ENCODE measurements around the gene SMIM30. TPM values are rescaled to one million over a fixed set of nuclear protein-coding genes. Genes with fewer than 3 reads are reported as not detected.

SMIM30 gene
- total RNA-seq, 2 donors from 2014 or later = 36.2 to 45.8 TPM

- Mint-ChIP-seq H3K4me1 (no peaks in the 10 kb centered on the region), H3K27me3 (ENCODE audit: insufficient read depth) (no peaks in the 10 kb centered on the region), H3K4me3 (no peak overlapping the region), H3K36me3 (ENCODE audit: low read depth) (no peaks in the 10 kb centered on the region), H3K27ac (no peak overlapping the region), H3K9me3 (no peaks in the 10 kb centered on the region)
- Histone ChIP-seq H3K9ac (ENCODE audit: extremely low read depth, low read length, poor library complexity, severe bottlenecking) (no peak overlapping the region), H3K9me3 (ENCODE audit: control insufficient read depth, low read length) (no peaks in the 10 kb centered on the region), H3K27ac (ENCODE audit: low read depth, low read length) (no peak overlapping the region), H3K4me1 (ENCODE audit: control insufficient read depth, insufficient read depth, low read length) (no peaks in the 10 kb centered on the region), H3K4me3 (ENCODE audit: low read length) (no peak overlapping the region), H3K36me3 (ENCODE audit: control insufficient read depth, insufficient read depth, low read length) (no peaks in the 10 kb centered on the region), H3K27me3 (ENCODE audit: control insufficient read depth, insufficient read depth, low read length, poor library complexity, severe bottlenecking) (no peaks in the 10 kb centered on the region)
- no peak for DNase-seq
- TF ChIP-seq, protein P1, sequence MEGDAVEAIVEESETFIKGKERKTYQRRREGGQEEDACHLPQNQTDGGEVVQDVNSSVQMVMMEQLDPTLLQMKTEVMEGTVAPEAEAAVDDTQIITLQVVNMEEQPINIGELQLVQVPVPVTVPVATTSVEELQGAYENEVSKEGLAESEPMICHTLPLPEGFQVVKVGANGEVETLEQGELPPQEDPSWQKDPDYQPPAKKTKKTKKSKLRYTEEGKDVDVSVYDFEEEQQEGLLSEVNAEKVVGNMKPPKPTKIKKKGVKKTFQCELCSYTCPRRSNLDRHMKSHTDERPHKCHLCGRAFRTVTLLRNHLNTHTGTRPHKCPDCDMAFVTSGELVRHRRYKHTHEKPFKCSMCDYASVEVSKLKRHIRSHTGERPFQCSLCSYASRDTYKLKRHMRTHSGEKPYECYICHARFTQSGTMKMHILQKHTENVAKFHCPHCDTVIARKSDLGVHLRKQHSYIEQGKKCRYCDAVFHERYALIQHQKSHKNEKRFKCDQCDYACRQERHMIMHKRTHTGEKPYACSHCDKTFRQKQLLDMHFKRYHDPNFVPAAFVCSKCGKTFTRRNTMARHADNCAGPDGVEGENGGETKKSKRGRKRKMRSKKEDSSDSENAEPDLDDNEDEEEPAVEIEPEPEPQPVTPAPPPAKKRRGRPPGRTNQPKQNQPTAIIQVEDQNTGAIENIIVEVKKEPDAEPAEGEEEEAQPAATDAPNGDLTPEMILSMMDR (conservative IDR thresholded peaks at IDR 0.05) = no peak
These were observed 23.4 kb upstream of the SMIM30 start for GRCh38 chr7:113141803-113142202.

GRCh38 chr7:113140956-113141355 lies 22.6 kb upstream of the SMIM30 start:
- H3K27me3 ChIP-seq (ENCODE audit: control insufficient read depth, insufficient read depth, low read length, poor library complexity, severe bottlenecking) = no peaks in the 10 kb centered on the region
- DNase-seq = no peak
- no peak overlapping the region for H3K4me3 ChIP-seq (ENCODE audit: low read length)
- no peaks in the 10 kb centered on the region for H3K4me1 ChIP-seq (ENCODE audit: control insufficient read depth, insufficient read depth, low read length)
- no peaks in the 10 kb centered on the region for H3K4me1 Mint-ChIP-seq
- no peak overlapping the region for H3K4me3 Mint-ChIP-seq
- no peak overlapping the region for H3K9ac ChIP-seq (ENCODE audit: extremely low read depth, low read length, poor library complexity, severe bottlenecking)
- TF ChIP-seq, protein P1 (conservative IDR thresholded peaks at IDR 0.05) = no peak
- no peaks in the 10 kb centered on the region for H3K36me3 Mint-ChIP-seq (ENCODE audit: low read depth)
- H3K27me3 Mint-ChIP-seq (ENCODE audit: insufficient read depth) = no peaks in the 10 kb centered on the region
- no peak overlapping the region for H3K27ac ChIP-seq (ENCODE audit: low read depth, low read length)
- H3K9me3 ChIP-seq (ENCODE audit: control insufficient read depth, low read length) = no peaks in the 10 kb centered on the region
- H3K9me3 Mint-ChIP-seq = no peaks in the 10 kb centered on the region
- no peaks in the 10 kb centered on the region for H3K36me3 ChIP-seq (ENCODE audit: control insufficient read depth, insufficient read depth, low read length)
- 84 to 93% methylated on average over 3 to 4 of the region's 4 CpGs for WGBS, 2 experiments (ENCODE audit: insufficient coverage in 1 of 2, insufficient read length in 1 of 2)
- no peak overlapping the region for H3K27ac Mint-ChIP-seq

GRCh38 chr7:113137241-113137640 lies 18.9 kb upstream of the SMIM30 start:
- no peak for DNase-seq
- no peaks in the 10 kb centered on the region for H3K4me1 Mint-ChIP-seq
- no peak overlapping the region for H3K9ac ChIP-seq (ENCODE audit: extremely low read depth, low read length, poor library complexity, severe bottlenecking)
- H3K9me3 Mint-ChIP-seq = no peaks in the 10 kb centered on the region
- H3K9me3 ChIP-seq (ENCODE audit: control insufficient read depth, low read length) = no peaks in the 10 kb centered on the region
- H3K4me3 Mint-ChIP-seq = no peak overlapping the region
- 86 to 94% methylated on average over 2 of the region's 2 CpGs for WGBS, 2 experiments (ENCODE audit: insufficient coverage in 1 of 2, insufficient read length in 1 of 2)
- no peaks in the 10 kb centered on the region for H3K4me1 ChIP-seq (ENCODE audit: control insufficient read depth, insufficient read depth, low read length)
- no peaks in the 10 kb centered on the region for H3K36me3 Mint-ChIP-seq (ENCODE audit: low read depth)
- no peak overlapping the region for H3K27ac ChIP-seq (ENCODE audit: low read depth, low read length)
- no peaks in the 10 kb centered on the region for H3K27me3 ChIP-seq (ENCODE audit: control insufficient read depth, insufficient read depth, low read length, poor library complexity, severe bottlenecking)
- no peak overlapping the region for H3K4me3 ChIP-seq (ENCODE audit: low read length)
- no peaks in the 10 kb centered on the region for H3K36me3 ChIP-seq (ENCODE audit: control insufficient read depth, insufficient read depth, low read length)
- H3K27me3 Mint-ChIP-seq (ENCODE audit: insufficient read depth) = no peaks in the 10 kb centered on the region
- no peak overlapping the region for H3K27ac Mint-ChIP-seq
- TF ChIP-seq, protein P1 (conservative IDR thresholded peaks at IDR 0.05) = no peak

Measured in endodermal cell (in vitro differentiated cells).